ENCODE results near the gene PLEKHH3.

The PLEKHH3 gene

GRCh38 chr17:42669705-42669976 is 7.2 kb downstream of the PLEKHH3 start:
- TF ChIP-seq CTCF (IDR thresholded peaks at IDR 0.05), result no peak

DNA sequence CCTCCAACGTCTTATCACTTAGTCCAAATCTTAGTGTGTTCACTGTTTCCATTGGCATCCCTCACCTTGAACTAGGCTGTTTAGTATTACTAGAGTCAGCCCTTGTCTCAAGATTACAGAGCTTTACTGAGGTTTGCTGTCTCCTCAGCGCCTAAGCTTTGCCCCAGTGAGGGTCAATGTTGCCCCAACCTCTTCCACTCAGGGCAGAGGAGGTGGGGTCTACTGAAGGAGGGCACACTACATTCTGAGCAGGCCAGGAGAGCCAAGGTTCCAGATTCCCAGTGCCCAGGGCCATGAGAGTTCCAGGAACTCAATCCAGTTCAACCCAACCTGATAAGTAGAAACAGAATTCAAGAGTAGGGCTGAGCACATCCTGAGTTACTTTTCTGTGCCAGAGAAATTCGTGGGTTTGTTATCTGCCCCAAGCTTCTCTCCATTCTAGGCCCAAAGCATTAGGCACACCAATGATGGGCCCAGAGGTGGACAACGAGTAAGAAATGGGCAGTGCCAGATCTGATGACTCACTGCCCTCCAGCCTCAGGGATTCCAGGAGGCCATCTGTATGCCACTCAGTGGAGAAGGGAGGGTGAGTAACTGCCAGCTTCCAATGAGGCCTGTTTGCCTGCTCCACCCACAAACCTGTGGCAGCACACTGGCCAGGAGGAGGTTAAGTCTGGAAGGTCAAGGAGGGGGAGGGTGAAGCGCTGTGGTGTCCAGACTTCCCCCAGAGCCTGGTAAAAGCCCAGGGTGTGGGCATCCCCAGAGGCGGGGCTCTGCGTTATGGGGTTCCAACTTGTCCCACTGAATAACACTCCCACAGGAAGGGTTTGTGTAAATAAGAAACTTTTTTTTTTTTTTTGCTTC is 9.5 kb downstream of the PLEKHH3 start:
- TF ChIP-seq CTCF (IDR thresholded peaks at IDR 0.05), result no peak

DNA sequence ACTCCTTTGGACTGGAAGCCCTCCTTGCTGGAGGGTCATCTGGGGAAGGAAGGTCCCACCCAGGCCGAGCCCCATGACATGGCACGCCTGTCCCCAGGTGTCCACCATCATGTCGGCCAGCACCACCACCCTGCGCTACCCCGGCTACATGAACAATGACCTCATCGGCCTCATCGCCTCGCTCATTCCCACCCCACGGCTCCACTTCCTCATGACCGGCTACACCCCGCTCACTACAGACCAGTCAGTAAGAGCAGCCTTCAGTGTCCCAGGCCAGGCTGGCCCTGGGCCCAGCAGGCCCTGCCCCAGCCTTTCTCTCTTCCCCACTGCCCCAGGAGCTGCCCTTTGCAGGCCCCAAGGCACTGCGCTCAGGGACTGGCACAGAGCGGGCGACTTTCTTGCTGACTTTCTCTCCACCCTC is 11.2 kb downstream of the PLEKHH3 start:
- no peak for TF ChIP-seq CTCF (IDR thresholded peaks at IDR 0.05)

DNA sequence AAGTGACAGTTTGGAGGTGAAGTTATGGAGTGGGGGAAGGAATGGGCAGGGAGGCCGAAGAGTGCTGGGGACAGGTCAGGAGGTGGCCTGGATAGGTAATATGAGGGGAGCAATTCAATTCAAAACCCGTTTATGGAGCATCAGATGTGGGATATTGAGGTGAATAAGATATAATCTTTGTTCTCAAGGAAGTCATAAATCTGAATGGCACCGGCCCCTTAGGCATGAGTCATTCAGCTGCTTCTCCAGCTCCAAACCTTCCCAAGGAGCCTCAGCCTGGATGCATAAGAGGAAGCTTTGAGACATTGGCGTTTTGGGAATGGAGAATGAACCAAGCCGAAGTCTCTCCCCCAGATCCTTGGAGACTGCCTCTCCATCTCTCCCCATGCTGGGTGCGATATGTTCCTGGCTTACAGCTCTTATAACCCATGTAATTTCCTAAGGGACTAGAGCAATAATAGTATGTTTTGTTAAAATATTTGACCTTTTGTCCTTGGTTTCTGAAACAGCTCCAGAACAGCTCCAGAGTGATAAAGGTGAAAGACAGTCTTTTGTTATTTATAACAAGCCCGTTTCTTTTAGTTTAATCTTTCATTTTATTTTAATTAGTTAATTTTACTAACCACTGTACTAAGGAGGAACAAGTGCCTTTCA is 16.0 kb downstream of the PLEKHH3 start:
- TF ChIP-seq CTCF (IDR thresholded peaks at IDR 0.05), result no peak

DNA sequence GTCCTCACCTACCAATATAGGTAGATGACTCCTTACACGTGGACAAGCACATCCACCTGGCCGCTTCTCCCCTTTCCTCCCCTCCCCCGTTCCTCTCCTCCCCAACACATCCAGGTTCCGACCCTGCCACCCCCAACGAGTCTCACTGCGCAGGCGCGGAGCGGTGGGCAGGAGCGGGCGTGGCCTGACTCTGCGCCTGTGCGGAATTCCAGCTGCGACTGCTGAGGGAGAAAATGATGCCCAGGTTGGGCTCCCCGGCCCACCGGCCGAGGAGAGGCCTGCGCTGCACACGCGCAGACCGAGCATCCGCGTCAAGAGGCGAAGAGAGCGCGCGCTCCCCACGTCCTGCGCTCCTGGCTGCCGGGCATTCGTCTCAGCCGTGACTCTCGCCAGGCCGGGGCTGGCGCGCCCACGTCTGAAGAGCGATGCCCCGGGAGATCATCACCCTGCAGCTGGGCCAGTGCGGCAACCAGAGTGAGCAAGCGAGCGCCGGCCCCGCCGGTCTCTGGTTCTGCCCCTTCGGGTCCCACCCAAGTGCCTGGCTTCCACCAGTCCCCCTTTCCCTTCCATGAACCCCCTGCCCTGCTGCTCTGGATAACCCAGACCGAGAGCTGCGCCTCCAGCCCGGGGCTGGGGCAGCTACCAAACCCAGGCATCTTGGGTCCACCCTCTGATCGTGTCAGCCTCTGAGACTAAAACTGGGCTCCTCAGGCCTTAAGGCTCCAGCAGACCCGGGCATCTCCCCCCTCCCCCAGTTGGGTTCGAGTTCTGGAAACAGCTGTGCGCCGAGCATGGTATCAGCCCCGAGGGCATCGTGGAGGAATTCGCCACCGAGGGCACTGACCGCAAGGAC is 17.5 kb downstream of the PLEKHH3 start, which contains the start of gene TUBG2:
Gene TUBG2, plus strand, starts transcription at position 206 of the 853 bp plus-strand sequence. Its CDS starts 220 bp downstream, at position 426.
- no peak for TF ChIP-seq CTCF (IDR thresholded peaks at IDR 0.05)

GRCh38 chr17:42657824-42658588 is 18.8 kb downstream of the PLEKHH3 start:
- TF ChIP-seq CTCF (IDR thresholded peaks at IDR 0.05), result no peak

DNA sequence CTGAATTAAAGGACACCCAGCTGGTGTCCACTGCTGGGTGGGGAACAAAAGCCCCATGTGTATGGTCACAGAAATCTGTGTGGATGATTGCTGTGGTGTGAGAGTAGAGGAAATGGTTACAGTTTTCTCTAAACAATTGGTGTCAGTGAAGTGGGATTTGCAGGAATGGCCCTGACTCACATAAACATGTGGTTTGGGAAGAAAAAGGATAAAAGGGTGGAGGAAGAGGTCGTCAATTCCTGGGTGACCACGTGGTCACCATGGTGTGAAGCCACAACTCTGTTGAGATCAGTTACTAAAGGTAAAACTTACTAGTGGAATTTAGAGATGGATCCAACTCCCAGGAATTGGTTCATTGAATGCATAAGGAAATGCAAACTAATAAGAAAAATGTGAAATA is 21.3 kb downstream of the PLEKHH3 start:
- TF ChIP-seq CTCF (IDR thresholded peaks at IDR 0.05), result no peak

Data from LNCAP (cell line).